Kidney (tissue), 14 donors: ENCODE results near the gene PDSS1. TPM values are rescaled to one million over a fixed set of nuclear protein-coding genes. Genes with fewer than 3 reads are reported as not detected.

Experiments
- DNase-seq, 5 donors: peaks; one replicate each; pipeline ENCODE4 v3.0.0-alpha.2; 2013 to 2020
- FAIRE-seq: peaks from 2 replicates; lab custom pipeline; 2012; peaks lifted over from hg19 to GRCh38; lab: Jason Lieb, UNC
- H3K27ac ChIP-seq, 2 donors: one replicate each; pipeline ENCODE4 v1.7.0; 2013; ENCODE audit warnings: low read depth in 2 of 2, low read length in 2 of 2, inconsistent platforms in 1 of 2
- H3K27me3 ChIP-seq: one replicate; pipeline ENCODE4 v1.7.1; 2013; ENCODE audit warnings: low read length, inconsistent platforms; ENCODE audit not compliant: control insufficient read depth, insufficient read depth
- H3K36me3 ChIP-seq, 3 donors: one replicate each; pipeline versions ENCODE4 v1.7.0 to v1.7.1; 2013; ENCODE audit warnings: low read length in 3 of 3, control low read depth in 1 of 3, inconsistent platforms in 1 of 3; ENCODE audit not compliant: insufficient read depth in 3 of 3, control insufficient read depth in 2 of 3
- H3K4me1 ChIP-seq, 3 donors: one replicate each; pipeline versions ENCODE4 v1.7.0 to v1.7.1; 2013; ENCODE audit warnings: low read length in 3 of 3, inconsistent platforms in 1 of 3, low read depth in 1 of 3; ENCODE audit not compliant: control insufficient read depth in 2 of 3, insufficient read depth in 2 of 3
- H3K4me3 ChIP-seq, 3 donors: one replicate each; pipeline versions ENCODE4 v1.7.0 to v1.8.1; 2013; ENCODE audit warnings: low read length in 3 of 3, control low read depth in 1 of 3, inconsistent platforms in 1 of 3
- H3K9ac ChIP-seq, 3 donors: one replicate each; pipeline versions ENCODE4 v1.7.0 to v1.7.1; 2013; ENCODE audit warnings: low read length in 3 of 3, control low read depth in 1 of 3, inconsistent platforms in 1 of 3
- H3K9me3 ChIP-seq, 3 donors: one replicate each; pipeline versions ENCODE4 v1.7.0 to v1.7.1; 2013; ENCODE audit warnings: low read length in 3 of 3, control low read depth in 1 of 3, inconsistent platforms in 1 of 3; ENCODE audit not compliant: control insufficient read depth in 2 of 3, insufficient read depth in 1 of 3
- CTCF ChIP-seq: IDR thresholded peaks from 3 replicates; pipeline ENCODE4 v1.5.1; 2012; ENCODE audit warnings: mild to moderate bottlenecking, moderate library complexity, borderline replicate concordance; ENCODE audit not compliant: insufficient read depth; ENCODE audit errors: extremely low read depth
- intact Hi-C: fragments of 100-400 bp; cut with DNase I; formaldehyde crosslinking; loops from one replicate; pipeline ENCODE4 v1.11.1; 2022
- polyA plus RNA-seq: library from polyadenylated mRNA; stranded (reverse); fragments of 350-450 nt; fragmentation: Illumina TruSeq; extraction: RNeasy Lipid Tissue Mini Kit (QIAGEN cat#74804); gene quantifications from one replicate; pipeline ENCODE4 v1.2.3, GENCODE V29; 2014; ENCODE audit warnings: low read depth, low replicate concordance; ENCODE audit not compliant: insufficient read depth
- total RNA-seq: library from RNA; stranded (reverse); fragmentation: NEBNext Ultra II Directional; extraction: Animal tissue kit (Norgen Biotek cat#: 25700); gene quantifications from one replicate; pipeline ENCODE4 v1.2.1, GENCODE V29; 2021
- donor health status: control.
- donor health status: control.
- donor health status: control.
- donor health status: control.
- donor health status: control.
- donor health status: DM: yes; HTN: yes; CAD: no.
- donor health status: Normal renal cell carcinoma (clear cell type).

PDSS1 gene
- total and polyA plus RNA-seq, 2 donors from 2014 or later = 5.2 to 11.8 TPM

GRCh38 chr10:26738301-26738911, 40.9 kb downstream of the PDSS1 start:
- DNase-seq (no peak), FAIRE-seq (no peak)
- Histone ChIP-seq H3K9me3 (no peaks in the 10 kb centered on the region), H3K36me3 (peaks cover 0 to 20% (median 11%) of the 10 kb centered on the region in 3 donors), H3K27me3 (no peaks in the 10 kb centered on the region), H3K4me1 (peaks cover 0 to 13% (median 0%) of the 10 kb centered on the region in 3 donors), H3K27ac (no peak overlapping the region), H3K4me3 (no peak overlapping the region), H3K9ac (no peak overlapping the region)
- no peak for TF ChIP-seq CTCF
- intact Hi-C loops = no loop called here

- DNase-seq (no peak), FAIRE-seq (no peak)
- Histone ChIP-seq H3K9ac (no peak overlapping the region), H3K27ac (no peak overlapping the region), H3K4me1 (peaks cover 0 to 11% (median 0%) of the 10 kb centered on the region in 3 donors), H3K4me3 (no peak overlapping the region), H3K36me3 (peaks cover 0 to 20% (median 11%) of the 10 kb centered on the region in 3 donors), H3K27me3 (no peaks in the 10 kb centered on the region), H3K9me3 (no peaks in the 10 kb centered on the region)
- intact Hi-C loops = no loop called here
- no peak for TF ChIP-seq CTCF
Observed at GRCh38 chr10:26739071-26739631, 41.6 kb downstream of the PDSS1 start.

- no peak for TF ChIP-seq CTCF
- H3K9me3 ChIP-seq = no peaks in the 10 kb centered on the region
- H3K36me3 ChIP-seq = peaks cover 0 to 10% (median 7%) of the 10 kb centered on the region in 3 donors
- no peak overlapping the region for H3K9ac ChIP-seq
- intact Hi-C loops = no loop called here
- DNase-seq (peak in 2 of 5 donors; percentile 3 to 16), FAIRE-seq (no peak)
- no peak overlapping the region for H3K27ac ChIP-seq
- H3K4me1 ChIP-seq = no peaks in the 10 kb centered on the region
- H3K27me3 ChIP-seq = no peaks in the 10 kb centered on the region
- H3K4me3 ChIP-seq = no peak overlapping the region
Observed at GRCh38 chr10:26741368-26741767, 43.9 kb downstream of the PDSS1 start.
